ENCODE measurements around the gene ABCD1. TPM values are rescaled to one million over a fixed set of nuclear protein-coding genes. Genes with fewer than 3 reads are reported as not detected.

Gene ABCD1
- total and polyA plus RNA-seq, 9 of the 15 experiments (the other 6 are each of a cell fraction or from before 2014, with no cell fraction given), result 0.07 to 6.9 (median 2.2) TPM

- intact Hi-C loops (cut with micrococcal nuclease), result no loop called here
- ATAC-seq (no peak), DNase-seq (ENCODE audit: extremely low read depth in 1 of 4, low spot score in 3 of 4) (no peak), FAIRE-seq (no peak)
- Histone ChIP-seq H3K9ac (ENCODE audit: insufficient read depth in 1 of 2, low read depth in 2 of 2, low read length in 2 of 2) (no peak overlapping the region), H4K20me1 (replicated peaks; ENCODE audit: control insufficient read depth, insufficient read depth, low read length) (no peaks in the 10 kb centered on the region), H3K27me3 (ENCODE audit: control insufficient read depth in 2 of 2, insufficient read depth in 2 of 2, low read length in 2 of 2) (no peaks in the 10 kb centered on the region), H3K36me3 (ENCODE audit: control insufficient read depth, insufficient read depth, low read length) (peaks cover 69% of the 10 kb centered on the region; the same call in 1 of the 3 replicates), H3K4me2 (ENCODE audit: insufficient read depth, low read length) (no peak overlapping the region), H3K27ac (ENCODE audit: extremely low read depth, low read depth, low read length) (no peak overlapping the region), H3K9me3 (replicated peaks; ENCODE audit: control insufficient read depth, insufficient read depth, low read depth, low read length) (no peaks in the 10 kb centered on the region), H3K79me2 (ENCODE audit: control insufficient read depth, insufficient read depth, low read length) (no peaks in the 10 kb centered on the region), H3K9me1 (ENCODE audit: control insufficient read depth, insufficient read depth, low read length) (no peaks in the 10 kb centered on the region), H3K4me3 (no peak overlapping the region), H2AFZ (ENCODE audit: low read depth, low read length) (no peak overlapping the region), H3K4me1 (replicated peaks in 1 of 2; ENCODE audit: control insufficient read depth in 2 of 2, insufficient read depth in 2 of 2, low read length in 2 of 2) (peaks cover 0 to 7% of the 10 kb centered on the region in 2 experiments; a peak in 1 of 5 replicates)
- WGBS (ENCODE audit: insufficient coverage, low coverage, missing lambda C conversion rate), result 100% methylated on average over 1 of the region's 6 CpGs
- in situ Hi-C loops (cut with MboI), result no loop called here
- ChIA-PET POLR2A (interaction anchor here (0.6 kb wide), 1 partner anchor 153 kb away, joined by 3 read pairs; no protein-coding TSS in a partner anchor), CTCF (ENCODE audit: low intra/inter-chr PET ratio) (no interaction called here)
- no TSS peak for BruUV-seq (replicated peaks)
- TF ChIP-seq ZNF277 (CRISPR knock-in tag; IDR thresholded peaks at IDR 0.05; ENCODE audit: borderline replicate concordance) (no peak), ZNF384 (IDR thresholded peaks at IDR 0.05; ENCODE audit: low read depth, low read length) (no peak), BACH1 (tag; IDR thresholded peaks at IDR 0.05) (no peak), FOXA1 (IDR thresholded peaks at IDR 0.05; ENCODE audit: borderline replicate concordance) (no peak), CBX8 (IDR thresholded peaks at IDR 0.05; ENCODE audit: borderline replicate concordance, extremely low read depth, low read depth, low read length, poor library complexity, severe bottlenecking) (no peak), THAP7 (CRISPR knock-in tag; IDR thresholded peaks at IDR 0.05) (no peak), ZBED1 (IDR thresholded peaks at IDR 0.05) (no peak), ILF3 (IDR thresholded peaks at IDR 0.05; ENCODE audit: borderline replicate concordance) (no peak), ZSCAN32 (CRISPR knock-in tag; IDR thresholded peaks at IDR 0.05) (no peak), ARHGAP35 (IDR thresholded peaks at IDR 0.05; ENCODE audit: partially characterized antibody) (no peak), PATZ1 (CRISPR knock-in tag; IDR thresholded peaks at IDR 0.05; ENCODE audit: borderline replicate concordance) (no peak), USF1 (CRISPR knock-in tag; IDR thresholded peaks at IDR 0.05) (no peak), ATF1 (CRISPR knock-in tag; IDR thresholded peaks at IDR 0.05) (no peak), ATF1 (tag; IDR thresholded peaks at IDR 0.05) (no peak), ZNF696 (CRISPR knock-in tag; conservative IDR thresholded peaks at IDR 0.05) (no peak), FOXJ3 (CRISPR knock-in tag; IDR thresholded peaks at IDR 0.05) (no peak), SPI1 (IDR thresholded peaks at IDR 0.05; ENCODE audit: borderline replicate concordance, low read depth, low read length) (no peak)
Observed at GRCh38 chrX:153700967-153701366, 23.7 kb upstream of the ABCD1 start.
